Retinal pigment epithelial cell (primary cell): Measurements from ENCODE around the gene PRKCH.

ENCODE experiments used
- DNase-seq: peaks from one replicate; pipeline ENCODE4 v3.0.0-alpha.2; 2010; ENCODE audit warnings: low read depth
- H3K4me3 ChIP-seq: 2 replicates; pipeline ENCODE4 v1.5.1; 2011; ENCODE audit warnings: mild to moderate bottlenecking, low read length, control low read depth, moderate library complexity
- TF ChIP-seq, protein P1 (sequence below): conservative IDR thresholded peaks from 2 replicates; pipeline ENCODE4 v1.5.1; 2011; ENCODE audit warnings: low read depth, low read length, control low read depth, inconsistent platforms

PRKCH gene

GRCh38 chr14:61470261-61470960 lies 149.0 kb downstream of the PRKCH start:
- peak; percentile 97 for DNase-seq
- H3K4me3 ChIP-seq: peak overlapping the region; percentile 19
- TF ChIP-seq, protein P1, sequence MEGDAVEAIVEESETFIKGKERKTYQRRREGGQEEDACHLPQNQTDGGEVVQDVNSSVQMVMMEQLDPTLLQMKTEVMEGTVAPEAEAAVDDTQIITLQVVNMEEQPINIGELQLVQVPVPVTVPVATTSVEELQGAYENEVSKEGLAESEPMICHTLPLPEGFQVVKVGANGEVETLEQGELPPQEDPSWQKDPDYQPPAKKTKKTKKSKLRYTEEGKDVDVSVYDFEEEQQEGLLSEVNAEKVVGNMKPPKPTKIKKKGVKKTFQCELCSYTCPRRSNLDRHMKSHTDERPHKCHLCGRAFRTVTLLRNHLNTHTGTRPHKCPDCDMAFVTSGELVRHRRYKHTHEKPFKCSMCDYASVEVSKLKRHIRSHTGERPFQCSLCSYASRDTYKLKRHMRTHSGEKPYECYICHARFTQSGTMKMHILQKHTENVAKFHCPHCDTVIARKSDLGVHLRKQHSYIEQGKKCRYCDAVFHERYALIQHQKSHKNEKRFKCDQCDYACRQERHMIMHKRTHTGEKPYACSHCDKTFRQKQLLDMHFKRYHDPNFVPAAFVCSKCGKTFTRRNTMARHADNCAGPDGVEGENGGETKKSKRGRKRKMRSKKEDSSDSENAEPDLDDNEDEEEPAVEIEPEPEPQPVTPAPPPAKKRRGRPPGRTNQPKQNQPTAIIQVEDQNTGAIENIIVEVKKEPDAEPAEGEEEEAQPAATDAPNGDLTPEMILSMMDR: peak; percentile 54

DNA sequence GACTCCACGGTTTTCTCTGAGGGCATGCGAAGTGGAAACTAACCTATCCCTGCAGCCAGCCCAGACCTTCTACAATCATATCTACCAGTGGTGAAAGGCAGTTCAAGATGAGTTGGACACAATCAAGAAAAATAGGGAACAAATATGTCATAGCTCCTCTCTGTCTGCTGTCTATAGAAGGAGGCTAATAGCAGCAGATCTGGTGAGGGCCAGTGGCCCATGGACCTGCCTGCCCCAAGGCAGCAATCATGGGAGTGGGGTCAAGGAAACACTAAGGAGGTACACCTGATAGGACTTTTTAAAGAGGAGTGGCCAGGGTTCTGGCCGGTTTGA lies 149.5 kb downstream of the PRKCH start:
- H3K4me3 ChIP-seq: no peak overlapping the region
- TF ChIP-seq, protein P1: no peak
- no peak for DNase-seq

- H3K4me3 ChIP-seq: peak overlapping the region; percentile 33
- DNase-seq: no peak
These were observed 150.1 kb downstream of the PRKCH start for GRCh38 chr14:61471297-61472005.

DNA sequence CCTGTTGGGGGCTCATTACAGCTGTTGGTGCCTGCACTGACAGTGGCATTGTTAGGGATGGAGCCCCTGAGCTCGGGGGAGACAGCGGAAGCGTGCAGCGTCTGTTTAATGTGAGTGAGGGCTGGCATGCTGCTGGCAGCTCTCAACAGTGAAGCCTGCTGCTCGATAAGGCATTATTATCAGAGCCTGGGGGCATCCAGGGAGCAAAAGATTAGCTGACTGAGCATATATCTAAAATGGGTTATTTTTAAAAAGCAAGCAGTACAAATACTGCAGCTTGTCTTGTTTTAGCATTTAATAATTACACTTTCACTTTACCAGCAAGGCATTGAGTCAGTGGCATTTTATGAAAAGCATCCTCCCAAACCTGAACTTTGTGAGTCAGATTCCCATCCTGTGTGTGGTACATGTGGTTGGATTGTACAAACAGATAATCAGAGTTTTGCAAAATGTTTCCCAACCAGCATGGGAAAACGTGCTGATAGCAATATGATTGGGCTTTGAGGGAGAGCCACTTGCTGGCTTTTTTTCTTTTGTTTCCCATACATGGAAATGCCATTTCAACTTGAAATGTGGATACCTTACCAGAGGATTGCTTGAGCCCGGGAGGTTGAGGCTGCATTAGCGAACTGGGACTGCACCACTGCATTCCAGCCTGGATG lies 150.8 kb downstream of the PRKCH start:
- TF ChIP-seq, protein P1: no peak
- DNase-seq: peak; percentile 85

More at GRCh38 chr14:61471297-61472005, 150.1 kb downstream of the PRKCH start:
- TF ChIP-seq, protein P1: no peak

GRCh38 chr14:61472801-61473376 lies 151.5 kb downstream of the PRKCH start:
- no peak overlapping the region for H3K4me3 ChIP-seq
- TF ChIP-seq, protein P1: no peak
- DNase-seq: no peak

More for the DNA sequence above, 150.8 kb downstream of the PRKCH start:
- H3K4me3 ChIP-seq: peak overlapping the region; percentile 33

- TF ChIP-seq, protein P1: no peak
- no peak overlapping the region for H3K4me3 ChIP-seq
- no peak for DNase-seq
These were observed 152.6 kb downstream of the PRKCH start for GRCh38 chr14:61474015-61474414.
